CD4-positive, CD25-positive, alpha-beta regulatory T cell (primary cell): ENCODE data around the gene SEMA5A. TPM values are rescaled to one million over a fixed set of nuclear protein-coding genes. Genes with fewer than 3 reads are reported as not detected.

Experiments used
- ATAC-seq, 2 donors: fragments of 150-1000 bp; cut with Tn5 transposase; one replicate each; pipeline ENCODE4 v1.10.0; 2021; ENCODE audit warnings: low read depth in 2 of 2, moderate number of reproducible peaks in 2 of 2, moderate library complexity in 1 of 2
- DNase-seq, 3 donors: peaks; one replicate each; pipeline versions ENCODE4 v3.0.0 to v3.0.0-alpha.2; 2012 to 2022; ENCODE audit warnings: mixed read lengths in 1 of 3
- H3K27ac ChIP-seq: one replicate; pipeline ENCODE4 v1.7.0; 2013; ENCODE audit warnings: mild to moderate bottlenecking, low read length; ENCODE audit not compliant: insufficient read depth, poor library complexity, severe bottlenecking
- H3K27me3 ChIP-seq: one replicate; pipeline ENCODE4 v1.7.0; 2013; ENCODE audit warnings: low read length; ENCODE audit not compliant: control insufficient read depth, insufficient read depth
- H3K36me3 ChIP-seq: one replicate; pipeline ENCODE4 v1.7.0; 2013; ENCODE audit warnings: mild to moderate bottlenecking, low read length, moderate library complexity; ENCODE audit not compliant: control insufficient read depth, insufficient read depth
- H3K4me1 ChIP-seq: 2 replicates; pipeline ENCODE4 v1.7.0; 2013; ENCODE audit warnings: mild to moderate bottlenecking, low read length; ENCODE audit not compliant: insufficient read depth, control insufficient read depth, poor library complexity, severe bottlenecking
- H3K4me3 ChIP-seq: one replicate; pipeline ENCODE4 v1.7.0; 2013; ENCODE audit warnings: low read depth, mild to moderate bottlenecking, low read length, moderate library complexity
- H3K9me3 ChIP-seq, 2 experiments: 1 replicate in 1 of 2; 2 replicates in 1 of 2; pipeline ENCODE4 v1.7.0; 2013; ENCODE audit warnings: low read length in 2 of 2, mild to moderate bottlenecking in 1 of 2, moderate library complexity in 1 of 2; ENCODE audit not compliant: control insufficient read depth in 2 of 2
- H3K27ac Mint-ChIP-seq, 3 donors: one replicate each; pipeline ENCODE4 v1.8.0; 2020 to 2022; ENCODE audit warnings: mild to moderate bottlenecking in 3 of 3, mixed read lengths in 3 of 3, moderate library complexity in 2 of 3
- H3K27me3 Mint-ChIP-seq: one replicate; pipeline ENCODE4 v1.8.0; 2022; ENCODE audit warnings: mild to moderate bottlenecking, mixed read lengths
- H3K36me3 Mint-ChIP-seq: one replicate; pipeline ENCODE4 v1.8.0; 2020; ENCODE audit warnings: mixed read lengths
- H3K4me1 Mint-ChIP-seq, 4 donors: one replicate each; pipeline ENCODE4 v1.8.0; 2020 to 2022; ENCODE audit warnings: mixed read lengths in 4 of 4, mild to moderate bottlenecking in 1 of 4
- H3K4me3 Mint-ChIP-seq, 4 donors: one replicate each; pipeline ENCODE4 v1.8.0; 2020 to 2022; ENCODE audit warnings: mild to moderate bottlenecking in 4 of 4, mixed read lengths in 4 of 4, moderate library complexity in 3 of 4
- H3K9me3 Mint-ChIP-seq, 7 donors: one replicate each; pipeline ENCODE4 v1.8.0; 2020 to 2022; ENCODE audit warnings: mixed read lengths in 7 of 7, mild to moderate bottlenecking in 3 of 7, moderate library complexity in 2 of 7
- polyA plus RNA-seq, 4 donors: library from polyadenylated mRNA; unstranded; fragments of 300-500 nt; fragmentation: Illumina TruSeq; gene quantifications; one replicate each; pipeline ENCODE4 v1.2.3, GENCODE V29; 2021
- total RNA-seq: library from RNA; stranded (reverse); gene quantifications from one replicate; pipeline ENCODE4 v1.2.3, GENCODE V29; 2022

SEMA5A gene
- total and polyA plus RNA-seq, 5 donors from 2014 or later: 0.22 to 2.8 (median 0.31) TPM; not detected in 2

DNA sequence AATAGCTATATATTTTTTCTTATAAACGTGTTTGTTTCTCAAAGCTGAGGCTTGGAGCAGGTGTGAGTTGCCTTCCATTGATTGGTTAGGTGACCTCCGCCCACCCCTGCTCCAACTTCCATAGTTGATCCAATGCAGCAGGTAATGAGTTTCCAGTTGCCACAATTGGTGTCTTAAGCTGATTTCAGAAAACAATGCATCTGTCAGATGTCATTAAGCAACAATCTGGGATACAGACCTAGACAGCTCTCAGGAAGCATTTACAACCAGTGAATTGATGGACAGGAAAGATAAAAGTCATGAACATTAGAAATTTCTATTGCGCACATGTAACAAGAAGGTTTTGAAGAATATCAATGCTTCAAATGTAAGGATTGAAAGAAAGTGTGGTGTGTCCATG lies 510.5 kb downstream of the SEMA5A start:
- Mint-ChIP-seq H3K4me3 (no peak overlapping the region), H3K4me1 (no peaks in the 10 kb centered on the region), H3K36me3 (no peaks in the 10 kb centered on the region), H3K9me3 (peaks cover 0 to 8% (median 3%) of the 10 kb centered on the region in 7 donors), H3K27ac (no peak overlapping the region), H3K27me3 (no peaks in the 10 kb centered on the region)
- DNase-seq: no peak
- H3K27ac ChIP-seq: no peak overlapping the region
- H3K4me1 ChIP-seq: no peaks in the 10 kb centered on the region
- ATAC-seq: no peak
- no peaks in the 10 kb centered on the region for H3K9me3 ChIP-seq
- no peaks in the 10 kb centered on the region for H3K36me3 ChIP-seq
- H3K27me3 ChIP-seq: no peaks in the 10 kb centered on the region
- H3K4me3 ChIP-seq: no peak overlapping the region

DNA sequence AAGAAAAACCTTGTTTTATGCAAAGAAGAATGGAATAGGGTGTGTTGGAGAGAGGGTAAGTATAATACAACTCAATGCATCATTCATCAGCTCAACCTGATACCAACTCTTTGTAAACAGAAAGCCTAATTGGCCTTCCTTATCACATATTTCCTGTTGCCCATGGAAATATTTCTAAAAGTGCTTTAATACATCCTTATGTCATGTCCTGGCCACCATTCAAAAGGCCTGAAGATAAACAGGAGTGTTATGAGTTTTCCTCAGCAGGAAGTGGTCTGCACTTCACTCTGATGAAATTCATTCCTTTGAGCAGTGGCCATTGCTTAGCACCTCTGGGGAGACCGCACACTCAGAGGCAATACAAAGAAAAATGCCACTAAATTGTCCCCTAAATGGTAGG lies 511.2 kb downstream of the SEMA5A start:
- Histone ChIP-seq H3K27ac (no peak overlapping the region), H3K4me3 (no peak overlapping the region), H3K27me3 (no peaks in the 10 kb centered on the region), H3K9me3 (no peaks in the 10 kb centered on the region), H3K4me1 (no peaks in the 10 kb centered on the region), H3K36me3 (no peaks in the 10 kb centered on the region)
- no peaks in the 10 kb centered on the region for H3K27me3 Mint-ChIP-seq
- H3K4me1 Mint-ChIP-seq: no peaks in the 10 kb centered on the region
- DNase-seq (no peak), ATAC-seq (no peak)
- H3K4me3 Mint-ChIP-seq: no peak overlapping the region
- peaks cover 0 to 9% (median 3%) of the 10 kb centered on the region in 7 donors for H3K9me3 Mint-ChIP-seq
- H3K27ac Mint-ChIP-seq: no peak overlapping the region
- no peaks in the 10 kb centered on the region for H3K36me3 Mint-ChIP-seq

DNA sequence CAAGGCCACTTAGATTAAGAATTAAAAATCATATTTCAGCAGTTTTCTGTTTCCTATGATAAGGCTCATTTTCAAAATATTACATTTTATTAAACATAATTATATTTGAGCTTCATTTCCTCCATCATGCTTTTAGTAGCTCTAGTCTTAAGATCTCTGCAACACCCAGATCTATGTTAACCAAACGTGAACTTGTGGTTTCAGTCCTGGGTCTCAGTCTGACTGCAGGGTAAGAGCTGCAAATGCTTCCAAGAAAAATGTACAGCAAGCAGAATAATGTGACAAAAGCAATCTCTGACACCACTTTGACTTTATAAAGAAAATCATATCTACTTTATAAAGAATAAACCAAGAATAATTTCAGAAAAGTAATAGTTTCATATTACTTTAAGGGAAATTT lies 512.4 kb downstream of the SEMA5A start:
- Histone ChIP-seq H3K27ac (no peak overlapping the region), H3K36me3 (no peaks in the 10 kb centered on the region), H3K9me3 (no peaks in the 10 kb centered on the region), H3K27me3 (no peaks in the 10 kb centered on the region), H3K4me3 (no peak overlapping the region), H3K4me1 (no peaks in the 10 kb centered on the region)
- H3K4me3 Mint-ChIP-seq: no peak overlapping the region
- peaks cover 1 to 13% (median 3%) of the 10 kb centered on the region in 7 donors for H3K9me3 Mint-ChIP-seq
- no peak for DNase-seq
- no peak overlapping the region for H3K27ac Mint-ChIP-seq
- H3K4me1 Mint-ChIP-seq: no peaks in the 10 kb centered on the region
- no peak for ATAC-seq
- H3K27me3 Mint-ChIP-seq: no peaks in the 10 kb centered on the region
- no peaks in the 10 kb centered on the region for H3K36me3 Mint-ChIP-seq

DNA sequence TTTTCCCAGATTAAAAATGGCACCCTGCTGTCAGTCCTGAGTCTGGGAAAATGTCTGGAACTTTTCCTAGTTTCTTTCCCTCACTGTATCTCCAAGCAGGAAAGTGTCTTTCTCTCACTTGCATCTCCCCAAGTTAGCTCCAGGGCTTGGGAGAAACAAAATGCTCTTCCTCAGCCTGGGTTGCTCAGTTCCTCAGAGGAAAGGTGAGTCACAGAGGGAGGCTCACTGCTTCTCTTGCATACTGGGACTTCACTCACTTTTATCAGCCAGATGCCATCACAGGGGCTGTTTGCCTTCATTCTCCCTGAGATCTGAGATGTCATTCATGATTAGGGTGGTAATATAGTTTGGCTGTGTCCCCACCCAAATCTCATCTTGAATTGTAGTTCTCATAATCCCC lies 519.9 kb downstream of the SEMA5A start:
- H3K9me3 ChIP-seq: peaks cover 2 to 30% of the 10 kb centered on the region in 2 experiments
- no peaks in the 10 kb centered on the region for H3K36me3 Mint-ChIP-seq
- H3K4me1 Mint-ChIP-seq: no peaks in the 10 kb centered on the region
- H3K4me1 ChIP-seq: no peaks in the 10 kb centered on the region
- ATAC-seq (no peak), DNase-seq (no peak)
- H3K27me3 ChIP-seq: no peaks in the 10 kb centered on the region
- no peaks in the 10 kb centered on the region for H3K36me3 ChIP-seq
- no peak overlapping the region for H3K27ac ChIP-seq
- no peak overlapping the region for H3K27ac Mint-ChIP-seq
- peaks cover 2 to 50% (median 12%) of the 10 kb centered on the region in 7 donors for H3K9me3 Mint-ChIP-seq
- no peak overlapping the region for H3K4me3 ChIP-seq
- no peak overlapping the region for H3K4me3 Mint-ChIP-seq
- H3K27me3 Mint-ChIP-seq: no peaks in the 10 kb centered on the region

DNA sequence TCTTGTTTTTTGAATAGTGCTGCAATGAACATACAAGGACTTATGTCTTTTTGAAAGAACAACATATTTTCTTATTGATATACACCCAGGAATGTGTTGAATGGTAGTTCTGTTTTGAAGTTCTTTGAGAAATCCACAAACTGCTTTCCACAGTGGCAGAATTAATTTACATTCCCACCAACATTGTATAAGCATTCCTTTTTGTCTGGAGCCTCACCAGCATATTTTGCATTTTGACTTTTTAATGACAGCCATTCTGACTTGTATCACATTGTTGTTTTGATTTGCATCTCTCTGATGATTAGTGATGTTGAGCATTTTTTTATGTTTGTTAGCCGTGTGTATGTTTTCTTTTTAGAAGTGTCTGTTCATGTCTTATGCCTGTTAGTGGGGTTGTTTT lies 524.9 kb downstream of the SEMA5A start:
- H3K27ac Mint-ChIP-seq: no peak overlapping the region
- H3K4me1 Mint-ChIP-seq: no peaks in the 10 kb centered on the region
- no peaks in the 10 kb centered on the region for H3K36me3 ChIP-seq
- H3K4me3 Mint-ChIP-seq: no peak overlapping the region
- H3K27ac ChIP-seq: no peak overlapping the region
- no peak for ATAC-seq
- H3K9me3 ChIP-seq: peaks cover 2 to 17% of the 10 kb centered on the region in 2 experiments
- H3K27me3 ChIP-seq: no peaks in the 10 kb centered on the region
- H3K4me3 ChIP-seq: no peak overlapping the region
- no peak for DNase-seq
- H3K4me1 ChIP-seq: no peaks in the 10 kb centered on the region
- peaks cover 3 to 36% (median 14%) of the 10 kb centered on the region in 7 donors for H3K9me3 Mint-ChIP-seq
- no peaks in the 10 kb centered on the region for H3K36me3 Mint-ChIP-seq
- H3K27me3 Mint-ChIP-seq: no peaks in the 10 kb centered on the region

DNA sequence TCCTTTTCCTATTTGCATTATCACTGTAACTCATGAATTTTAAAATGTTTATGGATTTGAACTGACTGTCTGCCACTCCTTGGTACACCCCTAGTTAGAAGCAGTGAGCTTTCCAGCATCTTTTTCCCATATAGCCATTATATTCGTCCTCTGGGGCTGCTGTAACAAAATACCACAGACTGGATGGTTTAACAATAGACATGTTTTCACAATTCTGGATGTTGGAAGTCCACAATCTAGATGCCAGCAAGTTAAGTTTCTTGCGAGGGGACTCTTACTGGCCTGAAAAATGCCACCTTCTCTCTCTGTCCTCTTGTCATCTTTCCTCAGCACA lies 530.0 kb downstream of the SEMA5A start:
- DNase-seq: no peak
- ATAC-seq: no peak
- H3K27me3 Mint-ChIP-seq: no peaks in the 10 kb centered on the region
- H3K27me3 ChIP-seq: no peaks in the 10 kb centered on the region
- no peak overlapping the region for H3K4me3 ChIP-seq
- H3K4me1 ChIP-seq: no peaks in the 10 kb centered on the region
- H3K36me3 ChIP-seq: no peaks in the 10 kb centered on the region
- no peaks in the 10 kb centered on the region for H3K36me3 Mint-ChIP-seq
- peak overlapping the region in 1 of 3 donors; percentile 20 for H3K27ac Mint-ChIP-seq
- peaks cover 0 to 12% (median 5%) of the 10 kb centered on the region in 7 donors for H3K9me3 Mint-ChIP-seq
- H3K9me3 ChIP-seq: no peaks in the 10 kb centered on the region
- H3K4me1 Mint-ChIP-seq: no peaks in the 10 kb centered on the region
- H3K27ac ChIP-seq: no peak overlapping the region
- H3K4me3 Mint-ChIP-seq: no peak overlapping the region

DNA sequence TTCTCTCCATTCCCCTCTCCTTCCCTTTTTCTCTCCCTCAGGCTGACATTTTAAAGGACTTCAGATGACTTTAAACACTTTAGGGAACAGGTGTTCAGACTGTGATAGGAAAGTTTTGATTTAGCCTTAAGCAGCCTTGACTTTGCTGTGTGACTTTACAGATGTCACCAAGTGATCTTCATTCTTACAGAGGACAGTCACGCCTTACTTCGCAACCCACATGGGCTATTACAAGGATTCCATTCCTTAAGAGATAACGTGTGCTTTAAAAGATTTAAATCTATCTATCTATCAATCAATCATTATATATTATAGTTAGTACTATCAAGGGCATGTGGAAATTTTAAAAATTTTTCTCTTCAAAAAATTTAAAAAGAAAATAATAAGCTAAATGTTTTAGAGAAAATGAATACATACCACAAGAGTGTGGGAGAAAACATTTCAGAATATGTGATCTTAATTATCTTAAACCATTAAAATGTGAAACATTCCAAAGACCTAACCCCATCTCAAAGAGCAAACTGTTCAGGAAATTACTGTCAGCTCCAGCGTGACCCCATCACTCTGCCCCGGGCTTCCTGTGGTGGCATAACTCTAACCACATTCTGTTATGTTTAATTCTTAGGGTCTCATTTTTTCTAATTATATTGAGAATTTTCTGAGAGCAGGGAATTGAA lies 530.5 kb downstream of the SEMA5A start:
- H3K4me1 ChIP-seq: no peaks in the 10 kb centered on the region
- no peak overlapping the region for H3K27ac ChIP-seq
- H3K4me1 Mint-ChIP-seq: no peaks in the 10 kb centered on the region
- H3K27me3 ChIP-seq: no peaks in the 10 kb centered on the region
- H3K9me3 ChIP-seq: no peaks in the 10 kb centered on the region
- no peak overlapping the region for H3K4me3 Mint-ChIP-seq
- H3K36me3 ChIP-seq: no peaks in the 10 kb centered on the region
- H3K9me3 Mint-ChIP-seq: peaks cover 0 to 11% (median 5%) of the 10 kb centered on the region in 7 donors
- no peaks in the 10 kb centered on the region for H3K27me3 Mint-ChIP-seq
- H3K27ac Mint-ChIP-seq: peak overlapping the region in 1 of 3 donors; percentile 20
- ATAC-seq: no peak
- no peaks in the 10 kb centered on the region for H3K36me3 Mint-ChIP-seq
- DNase-seq: no peak
- H3K4me3 ChIP-seq: no peak overlapping the region

DNA sequence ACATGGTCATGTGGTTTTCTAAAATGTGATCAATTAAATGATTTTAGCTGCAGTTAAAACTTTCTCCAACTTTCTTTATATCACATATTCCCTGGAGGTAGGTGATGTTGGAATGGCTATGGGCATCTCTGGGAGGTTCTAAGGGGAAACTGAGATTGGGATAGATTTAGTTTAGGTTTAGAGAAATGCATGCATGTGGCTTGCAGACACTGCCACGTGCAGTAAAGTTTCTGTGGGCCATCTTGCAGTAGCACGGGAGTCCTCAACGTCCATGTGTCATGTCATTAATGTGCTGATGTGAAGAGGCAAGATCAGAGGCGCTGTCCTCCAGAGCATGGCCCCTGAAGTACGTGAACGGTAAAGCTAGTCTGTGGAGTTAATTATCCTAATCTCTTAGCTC lies 532.7 kb downstream of the SEMA5A start:
- Mint-ChIP-seq H3K4me3 (no peak overlapping the region), H3K9me3 (peaks cover under 1 to 27% (median 6%) of the 10 kb centered on the region in 7 donors), H3K4me1 (no peaks in the 10 kb centered on the region), H3K36me3 (no peaks in the 10 kb centered on the region), H3K27ac (no peak overlapping the region), H3K27me3 (no peaks in the 10 kb centered on the region)
- H3K36me3 ChIP-seq: no peaks in the 10 kb centered on the region
- H3K27ac ChIP-seq: no peak overlapping the region
- DNase-seq: no peak
- H3K27me3 ChIP-seq: no peaks in the 10 kb centered on the region
- no peak overlapping the region for H3K4me3 ChIP-seq
- ATAC-seq: no peak
- no peaks in the 10 kb centered on the region for H3K4me1 ChIP-seq
- H3K9me3 ChIP-seq: no peaks in the 10 kb centered on the region
